Measurements from ENCODE around the gene PPWD1. TPM values are rescaled to one million over a fixed set of nuclear protein-coding genes. Genes with fewer than 3 reads are reported as not detected.
A peak's percentile ranks its signal among the peaks of the same experiment; 100 is the strongest.

The PPWD1 gene
- total and polyA plus RNA-seq, 7 experiments from 2014 or later: 44.5 to 104 (median 73.6) TPM

GRCh38 chr5:65624571-65625555 is 61.8 kb downstream of the PPWD1 start, which contains the start of the genes SHLD3 and TRAPPC13:
Gene SHLD3 (plus strand): TSS chr5:65625027. CDS start chr5:65629588, 4,561 bp downstream.
Gene TRAPPC13 (plus strand): TSS chr5:65625027. CDS start chr5:65625061, 34 bp downstream.
- ATAC-seq (peak; percentile 86), DNase-seq (peak; percentile 57 to 92 (median 91))
- H3K9me3 ChIP-seq (ENCODE audit: control insufficient read depth in 2 of 3, low read length in 3 of 3): no peaks in the 10 kb centered on the region
- H3K27ac ChIP-seq (ENCODE audit: low read depth, low read length): peak within 1 kb of the TSS; percentile 92
- peaks cover 0 to 4% (median 0%) of the 10 kb centered on the region in 3 experiments for H3K36me3 ChIP-seq (ENCODE audit: control insufficient read depth in 2 of 3, insufficient read depth in 3 of 3, low read length in 3 of 3)
- Mint-ChIP-seq H3K27ac (peak within 1 kb of the TSS; percentile 97 to 100 (median 98)), H3K27me3 (peaks cover 0 to 3% (median 0%) of the 10 kb centered on the region in 5 donors), H3K4me3 (peak within 1 kb of the TSS; percentile 93 to 100 (median 98)), H3K36me3 (peaks cover 2 to 5% (median 4%) of the 10 kb centered on the region in 5 donors), H3K4me1 (peaks cover 14 to 73% (median 51%) of the 10 kb centered on the region in 7 donors), H3K9me3 (peaks cover 0 to 7% (median 0%) of the 10 kb centered on the region in 11 donors)
- POLR2A ChIA-PET: interaction anchor here (0.7 to 1.9 kb wide), 19 partner anchors 11 to 856 kb away, joined by 3 to 22 read pairs (median 4); partner anchors contain the start of genes CENPK, CWC27, ERBIN and NLN
- H3K4me3 ChIP-seq (ENCODE audit: low read length): peak within 1 kb of the TSS; percentile 75
- intact Hi-C loops (cut with micrococcal nuclease): loop anchor here (1.0 to 10.0 kb wide), 13 partner anchors 62 to 1580 kb away; partner anchors contain the start of genes CENPK (in 2 of the 2), CWC27 (in 2 of the 2), NLN (in 2 of the 2) and PPWD1 (in 2 of the 2)
- no peaks in the 10 kb centered on the region for H3K27me3 ChIP-seq (ENCODE audit: control insufficient read depth in 2 of 2, insufficient read depth in 2 of 2, low read length in 2 of 2)
- peaks cover 20% of the 10 kb centered on the region in 2 donors for H3K4me1 ChIP-seq (ENCODE audit: control insufficient read depth in 2 of 2, insufficient read depth in 2 of 2, low read length in 2 of 2)
- CTCF ChIA-PET: interaction anchor here (1.5 kb wide), 1 partner anchor 95 kb away, joined by 4 read pairs; no protein-coding TSS in a partner anchor

GRCh38 chr5:65625743-65626142 is 62.6 kb downstream of the PPWD1 start:
- ATAC-seq (no peak), DNase-seq (no peak)
- Mint-ChIP-seq H3K9me3 (peaks cover 0 to 7% (median 0%) of the 10 kb centered on the region in 11 donors), H3K36me3 (peaks cover 2 to 5% (median 5%) of the 10 kb centered on the region in 5 donors), H3K27me3 (peaks cover 0 to 3% (median 0%) of the 10 kb centered on the region in 5 donors), H3K4me3 (peak overlapping the region; percentile 59 to 100 (median 98)), H3K27ac (peak overlapping the region; percentile 49 to 100 (median 97)), H3K4me1 (peaks cover 14 to 69% (median 49%) of the 10 kb centered on the region in 7 donors)
- peak overlapping the region; percentile 92 for H3K27ac ChIP-seq (ENCODE audit: low read depth, low read length)
- H3K36me3 ChIP-seq (ENCODE audit: control insufficient read depth in 2 of 3, insufficient read depth in 3 of 3, low read length in 3 of 3): peaks cover 0 to 6% (median 0%) of the 10 kb centered on the region in 3 experiments
- no peaks in the 10 kb centered on the region for H3K9me3 ChIP-seq (ENCODE audit: control insufficient read depth in 2 of 3, low read length in 3 of 3)
- intact Hi-C loops (cut with micrococcal nuclease): loop anchor here (2.0 to 10.0 kb wide), 5 partner anchors 145 to 1579 kb away; partner anchors contain the start of gene ADAMTS6 (in 1 of the 2)
- ChIA-PET POLR2A (interaction anchor here (0.7 to 1.4 kb wide), 11 partner anchors 36 to 857 kb away, joined by 3 to 9 read pairs (median 3); partner anchors contain the start of genes CENPK, CWC27, ERBIN and NLN), CTCF (interaction anchor here (1.5 kb wide), 1 partner anchor 94 kb away, joined by 4 read pairs; no protein-coding TSS in a partner anchor)
- no peaks in the 10 kb centered on the region for H3K27me3 ChIP-seq (ENCODE audit: control insufficient read depth in 2 of 2, insufficient read depth in 2 of 2, low read length in 2 of 2)
- peaks cover 20% of the 10 kb centered on the region in 2 donors for H3K4me1 ChIP-seq (ENCODE audit: control insufficient read depth in 2 of 2, insufficient read depth in 2 of 2, low read length in 2 of 2)
- H3K4me3 ChIP-seq (ENCODE audit: low read length): peak overlapping the region; percentile 75

GRCh38 chr5:65630981-65631380 is 67.9 kb downstream of the PPWD1 start:
- ATAC-seq: no peak
- H3K36me3 ChIP-seq (ENCODE audit: control insufficient read depth in 2 of 3, insufficient read depth in 3 of 3, low read length in 3 of 3): peaks cover 0 to 8% (median 0%) of the 10 kb centered on the region in 3 experiments
- H3K4me1 ChIP-seq (ENCODE audit: control insufficient read depth in 2 of 2, insufficient read depth in 2 of 2, low read length in 2 of 2): peaks cover 3 to 4% of the 10 kb centered on the region in 2 donors
- H3K4me3 ChIP-seq (ENCODE audit: low read length): no peak overlapping the region
- no peaks in the 10 kb centered on the region for H3K9me3 ChIP-seq (ENCODE audit: control insufficient read depth in 2 of 3, low read length in 3 of 3)
- no peak overlapping the region for H3K4me3 Mint-ChIP-seq
- ChIA-PET CTCF (no interaction called here), POLR2A (no interaction called here)
- no peaks in the 10 kb centered on the region for H3K27me3 Mint-ChIP-seq
- no peak for DNase-seq
- H3K27ac ChIP-seq (ENCODE audit: low read depth, low read length): no peak overlapping the region
- peaks cover 6 to 37% (median 27%) of the 10 kb centered on the region in 7 donors for H3K4me1 Mint-ChIP-seq
- H3K36me3 Mint-ChIP-seq: peaks cover 0 to 9% (median 5%) of the 10 kb centered on the region in 5 donors
- H3K27me3 ChIP-seq (ENCODE audit: control insufficient read depth in 2 of 2, insufficient read depth in 2 of 2, low read length in 2 of 2): no peaks in the 10 kb centered on the region
- no peak overlapping the region for H3K27ac Mint-ChIP-seq
- no peaks in the 10 kb centered on the region for H3K9me3 Mint-ChIP-seq
- intact Hi-C loops (cut with micrococcal nuclease): no loop called here

Other genes starting within 250 kb of the PPWD1 start
- gene ADAMTS6, start 81.4 kb upstream of the PPWD1 start, total RNA-seq: 1 to 10 TPM in 4 of 5 experiments, under 1 TPM in 1; 0.63 to 4.5 (median 2.6) TPM
- gene ADAMTS6, start 81.4 kb upstream of the PPWD1 start, polyA plus RNA-seq: under 1 TPM; 0.14 to 0.39 TPM
- gene CENPK, start 128 bp upstream of the PPWD1 start, total RNA-seq: 10 to 100 TPM in 3 of 5 experiments, 1 to 10 TPM in 2; 7.2 to 78.8 (median 14.1) TPM
- 10 to 100 TPM; 37.5 to 44.1 TPM for gene CENPK, start 128 bp upstream of the PPWD1 start, polyA plus RNA-seq
- 10 to 100 TPM; 10.3 to 27.9 (median 21.6) TPM for gene TRIM23, start 61.0 kb downstream of the PPWD1 start, total RNA-seq
- gene TRIM23, start 61.0 kb downstream of the PPWD1 start, polyA plus RNA-seq: 10 to 100 TPM; 13.5 to 16.5 TPM
- 10 to 100 TPM in 1 of 5 experiments, 1 to 10 TPM in 4; 4.8 to 11.3 (median 5.8) TPM for gene SHLD3, start 61.7 kb downstream of the PPWD1 start, total RNA-seq
- 1 to 10 TPM; 2.9 to 4.3 TPM for gene SHLD3, start 61.7 kb downstream of the PPWD1 start, polyA plus RNA-seq
- 10 to 100 TPM; 18.2 to 23.1 (median 20.8) TPM for gene TRAPPC13, start 61.7 kb downstream of the PPWD1 start, total RNA-seq
- 10 to 100 TPM; 19.7 to 19.8 TPM for gene TRAPPC13, start 61.7 kb downstream of the PPWD1 start, polyA plus RNA-seq
- gene SGTB, start 158.8 kb downstream of the PPWD1 start, total RNA-seq: 10 to 100 TPM; 12.8 to 59.5 (median 50.8) TPM
- gene SGTB, start 158.8 kb downstream of the PPWD1 start, polyA plus RNA-seq: 10 to 100 TPM; 18.4 to 18.8 TPM
- 10 to 100 TPM in 1 of 5 experiments, 1 to 10 TPM in 4; 3.5 to 11.9 (median 4.1) TPM for gene NLN, start 158.9 kb downstream of the PPWD1 start, total RNA-seq
- 1 to 10 TPM; 2.5 to 3.4 TPM for gene NLN, start 158.9 kb downstream of the PPWD1 start, polyA plus RNA-seq